PC-3 (cell line): Measurements from ENCODE around the gene FBXO42. TPM values are rescaled to one million over a fixed set of nuclear protein-coding genes. Genes with fewer than 3 reads are reported as not detected.
A peak's percentile ranks its signal among the peaks of the same experiment; 100 is the strongest.

Experiments used
- ATAC-seq: fragments of 200-7000 bp; cut with Tn5 transposase; 2 replicates; pipeline ENCODE4 v1.9.1; 2020; ENCODE audit warnings: mild to moderate bottlenecking, moderate library complexity
- BruUV-seq: library from RNA; stranded (reverse); fragments of 400-500 nt; replicated peaks from 2 replicates; lab custom pipeline; 2021; lab: Mats Ljungman, UMichigan
- CTCF ChIA-PET: fragments of 300-600 bp; sonication (Branson Sonifier 250); formaldehyde crosslinking; loops from one replicate; lab custom pipeline; 2022; ENCODE audit warnings: antibody characterized with exemption; lab: Charles Lee
- POLR2A ChIA-PET: fragments of 300-600 bp; sonication (Branson Sonifier 250); formaldehyde crosslinking; loops from one replicate; lab custom pipeline; 2022; ENCODE audit warnings: antibody characterized with exemption; ENCODE audit not compliant: unreplicated experiment; lab: Charles Lee
- DNase-seq: peaks from one replicate; pipeline ENCODE4 v3.0.0-alpha.2; 2015
- H2AFZ ChIP-seq: fragments of 300-600 bp; sonication (generic); 2 replicates; pipeline ENCODE4 v1.6.0; 2016; ENCODE audit warnings: antibody characterized with exemption, low read length
- H3F3A ChIP-seq: fragments of 300-600 bp; sonication (generic); one replicate; pipeline ENCODE4 v1.6.0; 2017; ENCODE audit warnings: antibody characterized with exemption, low read length, control low read depth, mild to moderate bottlenecking; ENCODE audit not compliant: unreplicated experiment
- H3K27ac ChIP-seq: fragments of 300-600 bp; sonication (generic); 2 replicates; pipeline ENCODE4 v1.5.1; 2016; ENCODE audit warnings: mild to moderate bottlenecking, low read length
- H3K27me3 ChIP-seq: fragments of 300-600 bp; sonication (generic); 2 replicates; pipeline ENCODE4 v1.6.1; 2016; ENCODE audit warnings: low read length, mixed read lengths
- H3K36me3 ChIP-seq: fragments of 300-600 bp; sonication (generic); 2 replicates; pipeline ENCODE4 v1.6.1; 2016; ENCODE audit warnings: low read depth, mixed run types, low read length, mixed read lengths
- H3K4me1 ChIP-seq: fragments of 300-600 bp; sonication (generic); 2 replicates; pipeline ENCODE4 v1.5.1; 2016; ENCODE audit warnings: low read length; ENCODE audit not compliant: insufficient read depth
- H3K4me2 ChIP-seq: fragments of 300-600 bp; sonication (generic); 2 replicates; pipeline ENCODE4 v1.6.0; 2016; ENCODE audit warnings: low read length
- H3K4me3 ChIP-seq: fragments of 300-600 bp; sonication (generic); 2 replicates; pipeline ENCODE4 v1.5.1; 2016; ENCODE audit warnings: mild to moderate bottlenecking, low read length, mixed read lengths
- H3K79me2 ChIP-seq: fragments of 300-600 bp; sonication (generic); 2 replicates; pipeline ENCODE4 v1.6.1; 2017; ENCODE audit warnings: low read length, mixed read lengths
- H3K9ac ChIP-seq: fragments of 300-600 bp; sonication (generic); 2 replicates; pipeline ENCODE4 v1.6.0; 2016; ENCODE audit warnings: mild to moderate bottlenecking, low read length
- H3K9me2 ChIP-seq: fragments of 300-600 bp; sonication (generic); replicated peaks from 2 replicates; pipeline ENCODE4 v1.6.1; 2016; ENCODE audit warnings: mixed run types, low read length, mixed read lengths
- H3K9me3 ChIP-seq: fragments of 300-600 bp; sonication (generic); 2 replicates; pipeline ENCODE4 v1.6.1; 2016; ENCODE audit warnings: low read length, mixed read lengths
- H4K20me1 ChIP-seq: fragments of 300-600 bp; sonication (generic); 2 replicates; pipeline ENCODE4 v1.6.1; 2016; ENCODE audit warnings: low read length, mixed read lengths
- CTCF ChIP-seq: fragments of 300-600 bp; sonication (generic); conservative IDR thresholded peaks from 2 replicates; pipeline ENCODE4 v1.5.1; 2017; ENCODE audit warnings: antibody characterized with exemption, low read depth, mild to moderate bottlenecking, low read length
- EZH2 ChIP-seq: fragments of 300-600 bp; sonication (generic); IDR thresholded peaks from one replicate; pipeline ENCODE4 v1.6.1; 2017; ENCODE audit warnings: antibody characterized with exemption, mild to moderate bottlenecking, low read length; ENCODE audit not compliant: unreplicated experiment
- EZH2phosphoT487 ChIP-seq: fragments of 300-600 bp; sonication (generic); IDR thresholded peaks from 2 replicates; pipeline ENCODE4 v1.6.1; 2018; ENCODE audit warnings: mild to moderate bottlenecking, antibody characterized with exemption, low read length, borderline replicate concordance
- intact Hi-C: fragments of 100-400 bp; cut with micrococcal nuclease; formaldehyde crosslinking; loops from 2 replicates; pipeline ENCODE4 v1.9.0; 2023
- total RNA-seq: library from RNA; depleted of rRNA; stranded (reverse); fragments of >200 nt; gene quantifications from 2 replicates; pipeline ENCODE4 v1.2.3, GENCODE V29; 2014

The FBXO42 gene
- total RNA-seq, 1 experiment from 2014 or later, result 16.0 TPM

GRCh38 chr1:16254263-16254928, 97.9 kb downstream of the FBXO42 start:
- intact Hi-C loops, result loop anchor here (5.0 kb wide), 1 partner anchor 98 kb away; the partner anchor contains the start of gene FBXO42
- Histone ChIP-seq H3F3A (peaks cover 7% of the 10 kb centered on the region), H3K9me2 (no peaks in the 10 kb centered on the region), H2AFZ (no peak overlapping the region), H4K20me1 (no peaks in the 10 kb centered on the region), H3K4me1 (peaks cover 48% of the 10 kb centered on the region), H3K36me3 (peaks cover 20% of the 10 kb centered on the region; the same call in 1 of the 2 replicates), H3K9ac (no peak overlapping the region), H3K4me2 (peak overlapping the region; percentile 24), H3K9me3 (no peaks in the 10 kb centered on the region), H3K27me3 (no peaks in the 10 kb centered on the region), H3K79me2 (no peaks in the 10 kb centered on the region), H3K27ac (peak overlapping the region; percentile 76), H3K4me3 (no peak overlapping the region)
- DNase-seq (peak; percentile 73), ATAC-seq (peak; percentile 82)
- TF ChIP-seq EZH2 (no peak), CTCF (no peak), EZH2phosphoT487 (no peak)
- POLR2A ChIA-PET, result interaction anchor here (0.7 to 1.2 kb wide), 3 partner anchors 10 to 98 kb away, joined by 3 read pairs; partner anchors contain the start of gene FBXO42
- no TSS peak for BruUV-seq
- CTCF ChIA-PET, result interaction anchor here (0.5 to 0.7 kb wide), 3 partner anchors 46 to 659 kb away, joined by 3 to 13 read pairs (median 5); no protein-coding TSS in a partner anchor

GRCh38 chr1:16253332-16253922, 98.9 kb downstream of the FBXO42 start:
- BruUV-seq, result TSS peak; percentile 85
- ChIA-PET POLR2A (interaction anchor here (1.2 kb wide), 1 partner anchor 36 kb away, joined by 3 read pairs; no protein-coding TSS in a partner anchor), CTCF (interaction anchor here (0.5 kb wide), 1 partner anchor 47 kb away, joined by 13 read pairs; no protein-coding TSS in a partner anchor)
- peak; percentile 54 for ATAC-seq
- intact Hi-C loops, result loop anchor here (2.0 to 5.0 kb wide), 3 partner anchors 71 to 113 kb away; partner anchors contain the start of genes FBXO42 and SZRD1
- no peak overlapping the region for H3K4me3 ChIP-seq
- H3K79me2 ChIP-seq, result no peaks in the 10 kb centered on the region
- no peak overlapping the region for H2AFZ ChIP-seq
- peak overlapping the region; percentile 48 for H3K4me2 ChIP-seq
- peak overlapping the region; percentile 76 for H3K27ac ChIP-seq
- no peaks in the 10 kb centered on the region for H3K27me3 ChIP-seq
- DNase-seq, result peak; percentile 53
- TF ChIP-seq CTCF, result no peak
- no peak for TF ChIP-seq EZH2
- peaks cover 7% of the 10 kb centered on the region for H3F3A ChIP-seq
- H4K20me1 ChIP-seq, result 0 out of 2 replicates have a peak, but pooled peaks cover 3% of the 10 kb centered on the region
- no peaks in the 10 kb centered on the region for H3K9me2 ChIP-seq
- H3K9ac ChIP-seq, result 0 out of 2 replicates have a peak overlapping the region, but pooled peaks have one; percentile 1
- H3K4me1 ChIP-seq, result peaks cover 49% of the 10 kb centered on the region
- no peaks in the 10 kb centered on the region for H3K9me3 ChIP-seq
- peaks cover 20% of the 10 kb centered on the region; the same call in 1 of the 2 replicates for H3K36me3 ChIP-seq
